H9 (cell line): ENCODE results near the gene ZNF79. TPM values are rescaled to one million over a fixed set of nuclear protein-coding genes. Genes with fewer than 3 reads are reported as not detected.

Source experiments
- DNase-seq: peaks from one replicate; pipeline ENCODE4 v3.0.0-alpha.2; 2017
- H2AFZ ChIP-seq: one replicate; pipeline ENCODE4 v1.6.1; 2013; ENCODE audit warnings: mild to moderate bottlenecking, low read length, control low read depth, moderate library complexity
- H2AK5ac ChIP-seq: 2 replicates; pipeline ENCODE4 v1.6.1; 2013; ENCODE audit warnings: low read length, control low read depth, mixed read lengths; ENCODE audit not compliant: insufficient read length
- H2BK120ac ChIP-seq: one replicate; pipeline ENCODE4 v1.6.1; 2013; ENCODE audit warnings: low read depth, mild to moderate bottlenecking, low read length, control low read depth, inconsistent platforms; ENCODE audit not compliant: poor library complexity, severe bottlenecking
- H2BK12ac ChIP-seq: 2 replicates; pipeline ENCODE4 v1.6.1; 2013; ENCODE audit warnings: low read length, control low read depth, mixed read lengths, low read depth; ENCODE audit not compliant: insufficient read length
- H2BK15ac ChIP-seq: 2 replicates; pipeline ENCODE4 v1.6.1; 2013; ENCODE audit warnings: low read depth, low read length, control low read depth
- H2BK20ac ChIP-seq: one replicate; pipeline ENCODE4 v1.6.1; 2013; ENCODE audit warnings: low read depth, mild to moderate bottlenecking, low read length, control low read depth, inconsistent platforms; ENCODE audit not compliant: poor library complexity, severe bottlenecking
- H2BK5ac ChIP-seq: 2 replicates; pipeline ENCODE4 v1.6.1; 2013; ENCODE audit warnings: low read length, control low read depth, mixed read lengths; ENCODE audit not compliant: insufficient read length
- H3K14ac ChIP-seq: 2 replicates; pipeline ENCODE4 v1.6.1; 2013; ENCODE audit warnings: low read length, control low read depth; ENCODE audit not compliant: insufficient read depth
- H3K18ac ChIP-seq: 2 replicates; pipeline ENCODE4 v1.6.1; 2013; ENCODE audit warnings: low read depth, mild to moderate bottlenecking, mixed read lengths, low read length, control low read depth; ENCODE audit not compliant: insufficient read length
- H3K23ac ChIP-seq: 2 replicates; pipeline ENCODE4 v1.6.1; 2013; ENCODE audit warnings: low read length, control low read depth, mixed read lengths, low read depth; ENCODE audit not compliant: insufficient read length
- H3K23me2 ChIP-seq: 2 replicates; pipeline ENCODE4 v1.6.1; 2013; ENCODE audit warnings: low read depth, mild to moderate bottlenecking, mixed read lengths, low read length, control low read depth; ENCODE audit not compliant: insufficient read length, poor library complexity, severe bottlenecking
- H3K27ac ChIP-seq: 2 replicates; pipeline ENCODE4 v1.5.1; 2013; ENCODE audit warnings: low read length, control low read depth, mixed read lengths, low read depth; ENCODE audit not compliant: insufficient read length
- H3K27me3 ChIP-seq: 2 replicates; pipeline ENCODE4 v1.6.1; 2013; ENCODE audit warnings: low read length, control low read depth, inconsistent platforms; ENCODE audit not compliant: insufficient read depth
- H3K4ac ChIP-seq: 2 replicates; pipeline ENCODE4 v1.6.1; 2013; ENCODE audit warnings: low read depth, mild to moderate bottlenecking, control low read depth, inconsistent platforms, low read length, moderate library complexity
- H3K4me1 ChIP-seq: 2 replicates; pipeline ENCODE4 v1.6.1; 2013; ENCODE audit warnings: low read length, control low read depth, inconsistent platforms; ENCODE audit not compliant: insufficient read depth
- H3K4me2 ChIP-seq: 2 replicates; pipeline ENCODE4 v1.6.1; 2013; ENCODE audit warnings: low read length, control low read depth, mixed read lengths; ENCODE audit not compliant: insufficient read length, insufficient read depth
- H3K56ac ChIP-seq: 2 replicates; pipeline ENCODE4 v1.6.1; 2013; ENCODE audit warnings: low read depth, mild to moderate bottlenecking, mixed read lengths, low read length, control low read depth; ENCODE audit not compliant: insufficient read length
- H3K79me1 ChIP-seq: 2 replicates; pipeline ENCODE4 v1.6.1; 2013; ENCODE audit warnings: low read depth, mild to moderate bottlenecking, moderate library complexity, low read length, control low read depth, inconsistent platforms; ENCODE audit not compliant: insufficient read depth, poor library complexity, severe bottlenecking
- H3K79me2 ChIP-seq: 2 replicates; pipeline ENCODE4 v1.6.1; 2013; ENCODE audit warnings: low read length, control low read depth, inconsistent platforms; ENCODE audit not compliant: insufficient read depth
- H3K9ac ChIP-seq: 2 replicates; pipeline ENCODE4 v1.6.1; 2013; ENCODE audit warnings: low read length, control low read depth, mixed read lengths; ENCODE audit not compliant: insufficient read length; ENCODE audit errors: extremely low read depth
- H3K9me3 ChIP-seq: one replicate; pipeline ENCODE4 v1.6.1; 2013; ENCODE audit warnings: low read depth, low read length, inconsistent platforms; ENCODE audit not compliant: control insufficient read depth
- H3T11ph ChIP-seq: one replicate; pipeline ENCODE4 v1.6.1; 2013; ENCODE audit warnings: mild to moderate bottlenecking, low read length, control low read depth, inconsistent platforms
- H4K20me1 ChIP-seq: one replicate; pipeline ENCODE4 v1.6.1; 2013; ENCODE audit not compliant: control insufficient read depth, insufficient read length, insufficient read depth
- H4K5ac ChIP-seq: 2 replicates; pipeline ENCODE4 v1.6.1; 2013; ENCODE audit warnings: low read depth, mild to moderate bottlenecking, mixed read lengths, low read length, control low read depth; ENCODE audit not compliant: insufficient read length
- H4K8ac ChIP-seq: replicated peaks from 2 replicates; pipeline ENCODE4 v1.6.1; 2013; ENCODE audit warnings: low read length, control low read depth, mixed read lengths, low read depth; ENCODE audit not compliant: insufficient read length
- H4K91ac ChIP-seq: 2 replicates; pipeline ENCODE4 v1.6.1; 2013; ENCODE audit warnings: low read depth, mild to moderate bottlenecking, moderate library complexity, mixed read lengths, low read length, control low read depth; ENCODE audit not compliant: insufficient read length
- H3K27ac Mint-ChIP-seq, 3 experiments: 2 replicates in 2 of 3; 3 replicates in 1 of 3; pipeline ENCODE4 v1.8.0; 2020 to 2021; ENCODE audit warnings: mixed read lengths in 3 of 3, mild to moderate bottlenecking in 1 of 3, moderate library complexity in 1 of 3
- H3K27me3 Mint-ChIP-seq: 2 replicates; pipeline ENCODE4 v1.8.0; 2021; ENCODE audit warnings: low read depth, mild to moderate bottlenecking, moderate library complexity, mixed read lengths
- H3K36me3 Mint-ChIP-seq, 3 experiments: 2 replicates in 2 of 3; 3 replicates in 1 of 3; pipeline ENCODE4 v1.8.0; 2020 to 2021; ENCODE audit warnings: low read depth in 3 of 3, mixed read lengths in 3 of 3; ENCODE audit not compliant: insufficient read depth in 1 of 3
- H3K4me1 Mint-ChIP-seq, 2 experiments: 2 replicates each; pipeline ENCODE4 v1.8.0; 2020; ENCODE audit warnings: mixed read lengths in 2 of 2
- H3K4me3 Mint-ChIP-seq, 2 experiments: 2 replicates in 1 of 2; 3 replicates in 1 of 2; pipeline ENCODE4 v1.8.0; 2020 to 2021; ENCODE audit warnings: mild to moderate bottlenecking in 2 of 2, mixed read lengths in 2 of 2, moderate library complexity in 1 of 2
- H3K9me3 Mint-ChIP-seq, 2 experiments: 2 replicates in 1 of 2; 3 replicates in 1 of 2; pipeline ENCODE4 v1.8.0; 2020; ENCODE audit warnings: mild to moderate bottlenecking in 2 of 2, mixed read lengths in 2 of 2, moderate library complexity in 1 of 2
- WGBS: extraction: QIAGEN DNeasy Blood & Tissue Kit; methylation state at CpG from one replicate; pipeline ENCODE4 v1.1.7; 2013; ENCODE audit warnings: missing lambda C conversion rate, low lambda C conversion rate, mixed read lengths; ENCODE audit not compliant: insufficient read length; ENCODE audit errors: extremely low coverage; 5-methylcytosine and 5-hydroxymethylcytosine counted together
- total RNA-seq: library from RNA; stranded (reverse); gene quantifications from 2 replicates; pipeline ENCODE4 v1.2.1, GENCODE V29; 2021
- TF ChIP-seq, protein P1 (sequence below): fragments of 200-600 bp; sonication (generic); conservative IDR thresholded peaks from 3 replicates; pipeline ENCODE4 v1.8.0; 2021; ENCODE audit warnings: antibody characterized with exemption, mild to moderate bottlenecking

ZNF79 gene
- total RNA-seq, 1 experiment from 2014 or later: 11.5 TPM

DNA sequence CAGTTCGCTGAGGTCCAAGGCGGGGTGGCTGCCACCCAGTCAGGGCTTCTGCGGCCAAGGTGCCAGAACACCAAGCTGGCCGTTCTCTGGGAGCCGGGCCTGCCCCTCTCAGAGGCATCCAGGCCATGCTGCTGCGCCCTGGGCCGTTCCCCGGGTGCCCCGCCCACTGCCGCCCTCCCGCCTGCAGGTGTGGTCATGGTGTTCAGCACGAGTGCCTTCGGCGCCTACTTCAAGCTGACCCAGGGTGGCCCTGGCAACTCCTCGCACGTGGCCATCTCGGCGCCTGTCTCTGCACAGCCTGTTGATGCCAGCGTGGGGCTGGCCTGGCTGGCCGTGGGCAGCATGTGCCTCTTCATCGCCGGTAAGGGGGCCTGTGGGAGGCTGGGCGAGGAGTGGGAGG lies 19.6 kb upstream of the ZNF79 start:
- no peak overlapping the region for H3K9ac ChIP-seq

More for the DNA sequence above, 19.6 kb upstream of the ZNF79 start:
- Mint-ChIP-seq H3K36me3 (peaks cover 9 to 25% (median 19%) of the 10 kb centered on the region in 3 experiments; a peak in 6 of 7 replicates), H3K4me1 (no peaks in the 10 kb centered on the region), H3K4me3 (no peak overlapping the region), H3K27me3 (no peaks in the 10 kb centered on the region), H3K27ac (no peak overlapping the region), H3K9me3 (no peaks in the 10 kb centered on the region)
- Histone ChIP-seq H4K8ac (no peak overlapping the region), H3K79me1 (no peaks in the 10 kb centered on the region), H2AFZ (no peak overlapping the region), H2BK120ac (no peak overlapping the region), H2BK12ac (no peak overlapping the region), H2AK5ac (no peak overlapping the region), H3K4me1 (no peaks in the 10 kb centered on the region), H2BK5ac (no peak overlapping the region), H4K91ac (no peak overlapping the region), H3K23me2 (no peaks in the 10 kb centered on the region), H3K18ac (no peak overlapping the region), H3K4me2 (no peak overlapping the region), H4K5ac (no peak overlapping the region), H3K14ac (no peak overlapping the region), H2BK20ac (no peak overlapping the region), H3K4ac (no peak overlapping the region), H4K20me1 (no peaks in the 10 kb centered on the region), H3K79me2 (no peaks in the 10 kb centered on the region), H3K27ac (no peak overlapping the region), H2BK15ac (no peak overlapping the region), H3K9me3 (no peaks in the 10 kb centered on the region), H3K27me3 (no peaks in the 10 kb centered on the region), H3T11ph (no peak overlapping the region), H3K23ac (no peak overlapping the region), H3K56ac (no peak overlapping the region)
- WGBS: no CpG with 5 or more reads among the region's 23 CpGs
- TF ChIP-seq, protein P1, sequence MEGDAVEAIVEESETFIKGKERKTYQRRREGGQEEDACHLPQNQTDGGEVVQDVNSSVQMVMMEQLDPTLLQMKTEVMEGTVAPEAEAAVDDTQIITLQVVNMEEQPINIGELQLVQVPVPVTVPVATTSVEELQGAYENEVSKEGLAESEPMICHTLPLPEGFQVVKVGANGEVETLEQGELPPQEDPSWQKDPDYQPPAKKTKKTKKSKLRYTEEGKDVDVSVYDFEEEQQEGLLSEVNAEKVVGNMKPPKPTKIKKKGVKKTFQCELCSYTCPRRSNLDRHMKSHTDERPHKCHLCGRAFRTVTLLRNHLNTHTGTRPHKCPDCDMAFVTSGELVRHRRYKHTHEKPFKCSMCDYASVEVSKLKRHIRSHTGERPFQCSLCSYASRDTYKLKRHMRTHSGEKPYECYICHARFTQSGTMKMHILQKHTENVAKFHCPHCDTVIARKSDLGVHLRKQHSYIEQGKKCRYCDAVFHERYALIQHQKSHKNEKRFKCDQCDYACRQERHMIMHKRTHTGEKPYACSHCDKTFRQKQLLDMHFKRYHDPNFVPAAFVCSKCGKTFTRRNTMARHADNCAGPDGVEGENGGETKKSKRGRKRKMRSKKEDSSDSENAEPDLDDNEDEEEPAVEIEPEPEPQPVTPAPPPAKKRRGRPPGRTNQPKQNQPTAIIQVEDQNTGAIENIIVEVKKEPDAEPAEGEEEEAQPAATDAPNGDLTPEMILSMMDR: no peak
- DNase-seq: peak; percentile 32
